IPS-20b (cell line): Measurements from ENCODE around the gene UMODL1.

Experiments
- H3K27ac ChIP-seq: one replicate; pipeline ENCODE4 v1.5.1; 2013; ENCODE audit warnings: low read length
- H3K27me3 ChIP-seq: 2 replicates; pipeline ENCODE4 v1.6.1; 2013; ENCODE audit warnings: mild to moderate bottlenecking, low read length, inconsistent platforms; ENCODE audit not compliant: insufficient read depth
- H3K36me3 ChIP-seq: 2 replicates; pipeline ENCODE4 v1.6.1; 2013; ENCODE audit warnings: low read depth, mild to moderate bottlenecking, inconsistent platforms, low read length, moderate library complexity; ENCODE audit not compliant: insufficient read depth
- H3K4me1 ChIP-seq: 2 replicates; pipeline ENCODE4 v1.6.1; 2013; ENCODE audit warnings: mild to moderate bottlenecking, control low read depth, inconsistent platforms, low read length, moderate library complexity; ENCODE audit not compliant: insufficient read depth
- H3K4me3 ChIP-seq: 2 replicates; pipeline ENCODE4 v1.5.1; 2013; ENCODE audit warnings: mild to moderate bottlenecking, low read length, inconsistent platforms
- H3K9ac ChIP-seq: 2 replicates; pipeline ENCODE4 v1.6.1; 2013; ENCODE audit warnings: low read depth, mild to moderate bottlenecking, inconsistent platforms, low read length, moderate library complexity
- H3K9me3 ChIP-seq: 2 replicates; pipeline ENCODE4 v1.6.1; 2013; ENCODE audit warnings: mild to moderate bottlenecking, low read depth, low read length, inconsistent platforms; ENCODE audit not compliant: insufficient read depth

UMODL1 gene

GRCh38 chr21:42120903-42121535 lies 49.9 kb downstream of the UMODL1 start:
- peaks cover 9% of the 10 kb centered on the region; the same call in 1 of the 2 replicates for H3K27me3 ChIP-seq
- no peak overlapping the region for H3K27ac ChIP-seq
- no peaks in the 10 kb centered on the region for H3K36me3 ChIP-seq
- H3K9me3 ChIP-seq = no peaks in the 10 kb centered on the region
- H3K4me3 ChIP-seq = no peak overlapping the region
- no peak overlapping the region for H3K9ac ChIP-seq
- H3K4me1 ChIP-seq = peaks cover 3% of the 10 kb centered on the region; the same call in 1 of the 2 replicates

DNA sequence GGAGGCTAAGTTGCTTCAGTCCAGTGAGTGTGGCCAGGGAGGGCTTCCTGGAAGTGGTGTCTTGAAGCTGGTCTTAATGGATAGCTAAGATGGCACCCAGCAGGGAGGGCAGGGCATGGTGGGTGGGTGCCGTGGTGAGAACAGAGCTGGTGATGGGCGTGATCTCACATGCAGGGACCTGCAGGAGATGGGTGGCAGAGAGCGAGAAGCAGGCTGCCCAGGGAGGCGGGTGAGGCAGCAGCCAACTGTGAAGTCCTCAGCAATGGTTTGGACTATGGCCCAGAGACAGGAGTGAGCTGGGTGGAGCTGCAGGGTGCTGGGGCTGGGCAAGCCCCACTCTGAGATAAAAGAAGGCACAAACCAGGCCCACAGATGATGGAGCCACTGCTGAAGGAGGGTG lies 50.7 kb downstream of the UMODL1 start:
- H3K27me3 ChIP-seq = peaks cover 9% of the 10 kb centered on the region; the same call in 1 of the 2 replicates
- no peaks in the 10 kb centered on the region for H3K36me3 ChIP-seq
- H3K9ac ChIP-seq = no peak overlapping the region
- no peak overlapping the region for H3K4me3 ChIP-seq
- H3K4me1 ChIP-seq = peaks cover 3% of the 10 kb centered on the region; the same call in 1 of the 2 replicates
- H3K27ac ChIP-seq = no peak overlapping the region
- H3K9me3 ChIP-seq = no peaks in the 10 kb centered on the region

- Histone ChIP-seq H3K36me3 (no peaks in the 10 kb centered on the region), H3K27ac (no peak overlapping the region), H3K9me3 (no peaks in the 10 kb centered on the region), H3K4me1 (peaks cover 3% of the 10 kb centered on the region; the same call in 1 of the 2 replicates), H3K4me3 (no peak overlapping the region), H3K9ac (no peak overlapping the region), H3K27me3 (peaks cover 9% of the 10 kb centered on the region; the same call in 1 of the 2 replicates)
These were observed 51.3 kb downstream of the UMODL1 start for GRCh38 chr21:42122398-42122797.

GRCh38 chr21:42122808-42123207 lies 51.7 kb downstream of the UMODL1 start:
- peaks cover 7% of the 10 kb centered on the region; the same call in 1 of the 2 replicates for H3K27me3 ChIP-seq
- no peak overlapping the region for H3K4me3 ChIP-seq
- no peak overlapping the region for H3K27ac ChIP-seq
- H3K4me1 ChIP-seq = peaks cover 3% of the 10 kb centered on the region; the same call in 1 of the 2 replicates
- no peaks in the 10 kb centered on the region for H3K36me3 ChIP-seq
- no peak overlapping the region for H3K9ac ChIP-seq
- no peaks in the 10 kb centered on the region for H3K9me3 ChIP-seq

GRCh38 chr21:42123219-42123908 lies 52.2 kb downstream of the UMODL1 start:
- Histone ChIP-seq H3K27me3 (peaks cover 2% of the 10 kb centered on the region; the same call in 1 of the 2 replicates), H3K27ac (no peak overlapping the region), H3K4me3 (no peak overlapping the region), H3K9ac (no peak overlapping the region), H3K9me3 (no peaks in the 10 kb centered on the region), H3K4me1 (peaks cover 3% of the 10 kb centered on the region; the same call in 1 of the 2 replicates), H3K36me3 (no peaks in the 10 kb centered on the region)

DNA sequence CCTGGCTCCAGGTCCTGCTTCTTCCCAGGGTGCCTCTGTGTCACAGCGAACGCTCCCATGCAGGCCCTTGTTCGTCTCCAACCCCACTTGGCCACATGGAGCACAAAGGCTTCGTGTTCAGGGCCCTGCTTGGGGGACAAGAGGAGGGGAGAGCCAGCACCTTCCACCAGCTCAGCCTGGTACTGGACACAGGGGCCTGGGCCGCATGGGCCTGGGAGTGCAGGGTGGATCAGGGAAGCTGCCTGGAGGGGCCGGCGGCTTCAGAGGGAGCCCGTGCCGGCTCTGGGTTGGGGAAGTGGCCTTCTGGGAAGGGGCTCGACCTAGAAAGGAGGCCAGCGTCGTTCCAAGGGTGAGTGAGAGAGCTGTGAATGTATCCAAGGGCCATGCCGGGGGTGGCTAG lies 53.0 kb downstream of the UMODL1 start:
- H3K36me3 ChIP-seq = no peaks in the 10 kb centered on the region
- H3K27me3 ChIP-seq = no peaks in the 10 kb centered on the region
- H3K27ac ChIP-seq = no peak overlapping the region
- peaks cover 3% of the 10 kb centered on the region; the same call in 1 of the 2 replicates for H3K4me1 ChIP-seq
- H3K9ac ChIP-seq = no peak overlapping the region
- H3K9me3 ChIP-seq = no peaks in the 10 kb centered on the region
- H3K4me3 ChIP-seq = no peak overlapping the region

DNA sequence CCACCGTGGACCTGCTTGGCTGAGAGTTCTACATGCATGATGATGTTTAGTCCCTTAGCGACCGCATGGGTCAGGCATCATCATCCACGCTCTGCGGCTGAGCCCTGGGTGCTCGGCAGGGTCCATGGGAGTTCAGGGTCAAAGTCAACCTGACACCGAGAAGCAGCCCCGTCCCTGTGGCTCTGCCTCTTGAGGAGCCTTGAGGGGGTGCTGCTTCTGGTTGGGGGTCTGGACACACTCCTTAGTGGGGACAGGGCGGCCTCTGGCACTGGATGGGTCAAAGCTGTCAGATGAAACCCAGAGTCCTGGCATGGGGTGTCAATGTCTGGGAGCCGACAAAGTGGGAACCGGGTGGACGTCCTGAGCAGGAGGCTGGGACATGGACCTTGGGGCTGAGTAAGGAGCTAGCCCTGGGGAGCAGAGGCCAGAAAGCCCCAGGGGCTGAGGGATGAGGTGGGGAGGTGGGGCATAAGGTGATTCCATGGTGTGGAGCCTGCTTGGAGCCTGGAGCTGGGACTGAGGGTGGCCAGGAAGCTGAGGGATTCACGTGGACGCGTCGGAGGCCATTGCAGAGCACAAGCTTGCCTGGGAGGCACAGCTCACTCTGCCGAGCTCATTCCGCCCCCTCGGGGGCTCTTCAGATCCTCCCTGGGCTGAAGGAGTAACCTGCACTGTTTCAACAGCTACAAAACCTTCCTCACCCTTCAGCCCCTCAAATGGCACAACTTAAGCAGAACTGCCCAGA lies 53.9 kb downstream of the UMODL1 start:
- no peak overlapping the region for H3K9ac ChIP-seq
- peaks cover under 1% of the 10 kb centered on the region; the same call in 1 of the 2 replicates for H3K4me1 ChIP-seq
- no peak overlapping the region for H3K4me3 ChIP-seq
- H3K36me3 ChIP-seq = no peaks in the 10 kb centered on the region
- H3K9me3 ChIP-seq = no peaks in the 10 kb centered on the region
- no peaks in the 10 kb centered on the region for H3K27me3 ChIP-seq
- H3K27ac ChIP-seq = no peak overlapping the region

DNA sequence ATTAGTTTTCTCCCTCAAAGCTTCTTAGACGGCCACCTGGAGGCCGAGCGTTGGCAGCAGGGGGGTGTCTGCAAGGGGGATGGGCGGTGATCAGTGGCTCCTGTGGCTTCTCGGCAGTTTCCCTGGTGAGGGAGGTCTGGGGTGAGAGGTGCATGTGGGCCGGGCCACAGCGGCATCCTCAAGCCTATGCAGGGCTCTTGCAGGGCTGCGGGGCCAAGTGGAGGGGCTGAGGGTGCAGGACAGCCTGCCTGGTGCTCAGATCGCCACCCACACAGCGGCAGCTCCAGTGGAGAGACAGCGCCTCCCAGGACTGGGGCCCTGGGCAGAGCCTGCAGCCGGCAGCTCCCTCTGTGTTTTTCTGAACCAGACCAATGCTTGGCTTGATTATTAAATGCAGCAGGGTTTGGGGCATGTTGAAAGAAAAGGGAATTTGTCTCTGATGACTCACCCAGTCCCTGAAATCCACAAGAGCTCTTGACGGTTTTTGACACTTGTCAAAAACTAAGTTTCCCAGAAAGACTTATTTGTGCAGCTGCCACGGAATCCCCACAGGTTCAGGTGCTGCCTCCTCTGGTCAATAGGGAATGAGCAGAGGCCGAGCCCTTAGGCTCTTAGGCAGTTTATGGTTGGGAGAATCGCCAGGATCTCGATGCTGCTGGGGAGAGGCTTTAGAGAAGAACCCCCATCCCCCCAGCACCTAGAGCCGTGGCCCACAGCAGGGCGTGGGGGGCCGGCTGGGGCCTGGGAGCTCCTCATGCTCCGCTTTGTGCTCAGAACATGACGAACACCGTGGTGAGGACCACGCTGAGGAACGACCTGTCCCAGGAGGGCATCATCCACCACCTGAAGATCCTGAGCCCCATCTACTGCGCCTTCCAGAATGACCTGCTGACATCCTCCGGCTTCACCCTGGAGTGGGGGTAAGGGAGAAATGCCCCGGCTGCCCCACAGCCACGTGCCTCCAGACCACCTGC lies 54.7 kb downstream of the UMODL1 start:
- no peak overlapping the region for H3K9ac ChIP-seq
- no peaks in the 10 kb centered on the region for H3K9me3 ChIP-seq
- no peak overlapping the region for H3K4me3 ChIP-seq
- no peaks in the 10 kb centered on the region for H3K27me3 ChIP-seq
- no peaks in the 10 kb centered on the region for H3K4me1 ChIP-seq
- H3K27ac ChIP-seq = no peak overlapping the region
- no peaks in the 10 kb centered on the region for H3K36me3 ChIP-seq

GRCh38 chr21:42127164-42128150 lies 56.3 kb downstream of the UMODL1 start:
- Histone ChIP-seq H3K27me3 (no peaks in the 10 kb centered on the region), H3K4me1 (no peaks in the 10 kb centered on the region), H3K36me3 (no peaks in the 10 kb centered on the region), H3K27ac (no peak overlapping the region), H3K9ac (no peak overlapping the region), H3K9me3 (no peaks in the 10 kb centered on the region), H3K4me3 (no peak overlapping the region)
